GM12878 (cell line): ENCODE data around the gene PTGES3L. TPM values are rescaled to one million over a fixed set of nuclear protein-coding genes. Genes with fewer than 3 reads are reported as not detected.

Source experiments
- ATAC-seq: fragments of 200-7000 bp; cut with Tn5 transposase; 3 replicates; pipeline ENCODE4 v1.9.1; 2020; ENCODE audit warnings: mild to moderate bottlenecking, moderate library complexity
- BruUV-seq: library from RNA; stranded (reverse); fragments of 400-500 nt; replicated peaks from 2 replicates; lab custom pipeline; 2021; lab: Mats Ljungman, UMichigan
- CTCF ChIA-PET: fragments of 300-600 bp; sonication (Branson Sonifier 250); formaldehyde crosslinking; extraction: SDS; loops from one replicate; lab custom pipeline; 2021; ENCODE audit warnings: inconsistent platforms; lab: Yijun Ruan, JAX
- POLR2A ChIA-PET: fragments of 350-600 bp; formaldehyde crosslinking; extraction: SDS; loops from one replicate; lab custom pipeline; 2021; ENCODE audit warnings: inconsistent platforms; lab: Charles Lee
- RAD21 ChIA-PET: fragments of 300-600 bp; sonication (Branson Sonifier 250); formaldehyde crosslinking; loops from one replicate; lab custom pipeline; 2023; ENCODE audit warnings: antibody characterized with exemption; ENCODE audit not compliant: unreplicated experiment; lab: Charles Lee
- SMC1A ChIA-PET: fragments of 300-600 bp; sonication (Branson Sonifier 250); formaldehyde crosslinking; loops from one replicate; lab custom pipeline; 2023; ENCODE audit not compliant: unreplicated experiment, uncharacterized antibody; lab: Charles Lee
- DNase-seq: peaks from one replicate; pipeline ENCODE4 v3.0.0-alpha.2; 2011; ENCODE audit warnings: low read depth, low spot score
- FAIRE-seq: peaks from 3 replicates; lab custom pipeline; 2011; peaks lifted over from hg19 to GRCh38; lab: Jason Lieb, UNC
- H2AFZ ChIP-seq: 2 replicates; pipeline ENCODE4 v1.6.0; 2011; ENCODE audit warnings: low read depth, low read length, control low read depth; ENCODE audit not compliant: control insufficient read depth
- H3K27ac ChIP-seq: 2 replicates; pipeline ENCODE4 v1.5.1; 2011; ENCODE audit warnings: control low read depth; ENCODE audit not compliant: control insufficient read depth, insufficient read depth
- H3K27me3 ChIP-seq, 2 experiments: replicated peaks in 1 of 2; 2 replicates each; pipeline versions ENCODE4 v1.6.0 to v1.6.1; 2011; ENCODE audit warnings: low read length in 1 of 2; ENCODE audit not compliant: control insufficient read depth in 2 of 2, insufficient read depth in 2 of 2
- H3K36me3 ChIP-seq, 2 experiments: 2 replicates each; pipeline ENCODE4 v1.5.1; 2011; ENCODE audit warnings: low read length in 1 of 2; ENCODE audit not compliant: control insufficient read depth in 2 of 2, insufficient read depth in 2 of 2
- H3K4me1 ChIP-seq: 2 replicates; pipeline ENCODE4 v1.6.1; 2011; ENCODE audit warnings: mild to moderate bottlenecking, low read length, moderate library complexity, mixed read lengths; ENCODE audit not compliant: control insufficient read depth, insufficient read depth
- H3K4me2 ChIP-seq: 2 replicates; pipeline ENCODE4 v1.6.0; 2011; ENCODE audit warnings: control low read depth; ENCODE audit not compliant: control insufficient read depth, insufficient read depth
- H3K4me3 ChIP-seq: fragments of 200-600 bp; sonication (generic); 2 replicates; pipeline ENCODE4 v1.5.1; 2016
- H3K79me2 ChIP-seq: 2 replicates; pipeline ENCODE4 v1.6.0; 2011; ENCODE audit warnings: low read length; ENCODE audit not compliant: control insufficient read depth, insufficient read depth
- H3K9ac ChIP-seq: 2 replicates; pipeline ENCODE4 v1.8.0; 2011; ENCODE audit warnings: low read length, control low read depth, mixed read lengths; ENCODE audit not compliant: control insufficient read depth, insufficient read depth
- H3K9me3 ChIP-seq: replicated peaks from 3 replicates; pipeline ENCODE4 v1.5.1; 2011; ENCODE audit warnings: mild to moderate bottlenecking, low read length; ENCODE audit not compliant: control insufficient read depth, insufficient read depth
- H4K20me1 ChIP-seq: 2 replicates; pipeline ENCODE4 v1.6.0; 2011; ENCODE audit not compliant: control insufficient read depth, insufficient read depth
- ASH2L ChIP-seq: fragments of 300-600, 200-600 bp; sonication (generic); IDR thresholded peaks from 2 replicates; pipeline ENCODE4 v1.6.1; 2017; ENCODE audit warnings: low read depth, mild to moderate bottlenecking, borderline replicate concordance
- ATF2 ChIP-seq: IDR thresholded peaks from 2 replicates; pipeline ENCODE4 v1.6.1; 2012; ENCODE audit warnings: low read length, inconsistent platforms
- CBFB ChIP-seq: IDR thresholded peaks from 2 replicates; pipeline ENCODE4 v1.6.1; 2016; ENCODE audit warnings: antibody characterized with exemption, low read depth
- CREM ChIP-seq: IDR thresholded peaks from 2 replicates; pipeline ENCODE4 v1.6.1; 2014; ENCODE audit warnings: antibody characterized with exemption, low read depth
- E4F1 ChIP-seq: fragments of 450-650 bp; IDR thresholded peaks from 2 replicates; pipeline ENCODE4 v1.6.1; 2018; ENCODE audit warnings: borderline replicate concordance, mild to moderate bottlenecking; ENCODE audit not compliant: partially characterized antibody
- ETV6 ChIP-seq, 2 experiments: fragments of 450-650 bp in 1 of 2; IDR thresholded peaks in 1 of 2; conservative IDR thresholded peaks in 1 of 2; 2 replicates each; pipeline ENCODE4 v1.6.1; 2014; ENCODE audit warnings: antibody characterized with exemption in 1 of 2, borderline replicate concordance in 1 of 2, low read depth in 1 of 2, mild to moderate bottlenecking in 1 of 2, moderate library complexity in 1 of 2
- GATAD2B ChIP-seq: fragments of 450-650 bp; conservative IDR thresholded peaks from 2 replicates; pipeline ENCODE4 v1.6.1; 2017; ENCODE audit warnings: low read depth, mild to moderate bottlenecking, moderate library complexity
- HCFC1 ChIP-seq: fragments of 150-350 bp; IDR thresholded peaks from 2 replicates; pipeline ENCODE4 v1.6.1; 2014; ENCODE audit warnings: low read length
- KLF5 ChIP-seq: fragments of 450-650 bp; IDR thresholded peaks from 2 replicates; pipeline ENCODE4 v1.6.1; 2014; ENCODE audit warnings: mild to moderate bottlenecking; ENCODE audit not compliant: partially characterized antibody
- MTA3 ChIP-seq: IDR thresholded peaks from 2 replicates; pipeline ENCODE4 v1.6.1; 2012; ENCODE audit warnings: low read length, inconsistent platforms, borderline replicate concordance
- NBN ChIP-seq: fragments of 450-650 bp; IDR thresholded peaks from 2 replicates; pipeline ENCODE4 v1.6.1; 2016
- NR2C2 ChIP-seq: IDR thresholded peaks from 2 replicates; pipeline ENCODE4 v1.6.1; 2011; ENCODE audit warnings: borderline replicate concordance, low read depth; ENCODE audit not compliant: control insufficient read depth, insufficient read length
- SIN3A ChIP-seq: IDR thresholded peaks from 2 replicates; pipeline ENCODE4 v1.6.1; 2012; ENCODE audit warnings: low read depth, low read length, improper control_type of control experiment
- SMAD1 ChIP-seq: fragments of 450-650 bp; IDR thresholded peaks from 2 replicates; pipeline ENCODE4 v1.6.1; 2018; ENCODE audit warnings: mild to moderate bottlenecking, low read depth; ENCODE audit not compliant: partially characterized antibody
- TARDBP ChIP-seq: IDR thresholded peaks from 2 replicates; pipeline ENCODE4 v1.6.1; 2016; ENCODE audit warnings: borderline replicate concordance
- WGBS: methylation state at CpG from one replicate; pipeline ENCODE4 v1.1.6; 2016; ENCODE audit warnings: low lambda C conversion rate; ENCODE audit not compliant: insufficient replicate concordance, insufficient coverage; ENCODE audit errors: missing lambda C conversion rate; 5-methylcytosine and 5-hydroxymethylcytosine counted together
- in situ Hi-C: fragments of 300-500 bp; cut with MboI; formaldehyde crosslinking; loops from 9 replicates; pipeline ENCODE4 v1.14.3; 2018; ENCODE audit warnings: mixed read lengths
- intact Hi-C: fragments of 100-400 bp; cut with micrococcal nuclease; formaldehyde crosslinking; loops from one replicate; pipeline ENCODE4 v1.14.2; 2022; ENCODE audit not compliant: unreplicated experiment
- polyA plus RNA-seq, 11 experiments: library from polyadenylated mRNA; depleted of rRNA in 4 of 11; unstranded in 6 of 11; stranded (reverse) in 5 of 11; fragments of >200 nt; fragmentation: Nextera tagmentation in 4 of 11; fragmentation: Illumina TruSeq in 1 of 11; extraction: Ambion mirVana in 4 of 11; extraction: Trizol in 1 of 11; gene quantifications; 1 replicate in 1 of 11; 2 replicates in 10 of 11; pipeline versions ENCODE4 v1.2.1 to v1.2.3, GENCODE V29; 2011 to 2016; ENCODE audit warnings: inconsistent platforms in 2 of 11, missing spikeins in 2 of 11, low read depth in 1 of 11
- total RNA-seq, 4 experiments: library from RNA; depleted of rRNA in 3 of 4; stranded (reverse); fragments of >200 nt in 3 of 4; fragmentation: Illumina TruSeq in 1 of 4; extraction: Trizol in 1 of 4; gene quantifications; 2 replicates each; pipeline versions ENCODE4 v1.2.1 to v1.2.3, GENCODE V29; 2013 to 2021
- TF ChIP-seq, protein P1 (sequence below): fragments of 450-650 bp; IDR thresholded peaks from 2 replicates; pipeline ENCODE4 v1.6.1; 2017; ENCODE audit warnings: mild to moderate bottlenecking

PTGES3L gene
- total and polyA plus RNA-seq, 10 of the 15 experiments (the other 5 are each of a cell fraction or from before 2014, with no cell fraction given), result 0.11 to 2.3 (median 0.98) TPM

DNA sequence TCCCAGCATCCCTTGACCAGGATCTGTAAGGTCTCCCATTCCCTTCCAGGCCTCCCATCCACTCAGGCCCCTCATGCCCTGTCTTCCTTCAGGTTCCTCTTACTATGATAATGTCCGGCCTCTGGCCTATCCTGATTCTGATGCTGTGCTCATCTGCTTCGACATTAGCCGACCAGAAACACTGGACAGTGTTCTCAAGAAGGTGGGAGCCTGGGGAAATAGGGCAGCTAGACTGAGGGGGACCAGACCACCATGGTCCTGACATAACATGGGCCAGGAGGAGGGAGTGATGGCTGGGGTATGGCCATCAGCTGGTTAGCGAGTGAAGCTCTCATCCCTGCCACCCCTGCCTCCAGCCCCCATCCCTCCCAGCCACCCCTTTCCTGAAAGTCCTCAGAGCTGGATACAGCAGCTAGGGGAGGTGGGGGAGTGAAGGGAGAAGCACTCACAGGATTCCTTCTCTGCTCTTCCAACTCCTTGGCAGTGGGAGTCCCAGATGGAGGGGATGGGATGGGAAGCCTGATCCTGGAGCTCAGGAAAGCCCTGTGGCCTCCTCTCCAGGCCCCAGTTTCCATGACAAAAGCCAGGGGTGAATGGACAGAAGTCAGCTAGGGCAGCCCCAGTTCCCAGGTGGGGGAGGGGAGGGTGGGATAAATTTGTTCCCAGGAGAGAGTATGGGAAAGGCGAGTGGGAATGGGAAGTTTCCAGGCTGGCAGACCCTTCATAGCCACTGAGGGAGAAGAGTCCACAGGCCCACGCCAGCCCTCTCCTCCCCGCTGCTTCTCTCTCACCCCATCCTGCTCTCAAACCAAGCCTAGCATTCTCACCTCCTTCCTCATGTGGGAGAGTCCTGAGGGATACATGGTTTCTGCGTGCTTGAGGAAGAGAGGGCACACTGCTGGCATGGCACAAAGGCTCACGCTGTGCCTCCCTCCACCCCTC is 47.5 kb upstream of the PTGES3L start:
- DNase-seq (no peak), ATAC-seq (no peak), FAIRE-seq (no peak)
- BruUV-seq, result no TSS peak
- Histone ChIP-seq H3K9me3 (no peaks in the 10 kb centered on the region), H3K36me3 (no peaks in the 10 kb centered on the region), H3K4me2 (no peak overlapping the region), H3K4me3 (no peak overlapping the region), H3K27ac (no peak overlapping the region), H3K79me2 (no peaks in the 10 kb centered on the region), H3K4me1 (peaks cover 7% of the 10 kb centered on the region; the same call in 1 of the 2 replicates), H3K9ac (no peak overlapping the region), H4K20me1 (no peaks in the 10 kb centered on the region), H2AFZ (no peak overlapping the region), H3K27me3 (no peaks in the 10 kb centered on the region)
- ChIA-PET POLR2A (no interaction called here), RAD21 (no interaction called here), SMC1A (no interaction called here), CTCF (no interaction called here)
- in situ Hi-C loops, result loop anchor here (10.0 kb wide), 1 partner anchor 187 kb away; the partner anchor contains the start of gene TMEM106A
- intact Hi-C loops, result no loop called here
- WGBS, result 33% methylated on average over 9 of the region's 9 CpGs
- no peak for TF ChIP-seq NR2C2
- no peak for TF ChIP-seq TARDBP
- TF ChIP-seq CREM, result no peak
- TF ChIP-seq KLF5, result no peak
- TF ChIP-seq SIN3A, result no peak
- no peak for TF ChIP-seq E4F1
- no peak for TF ChIP-seq MTA3
- no peak for TF ChIP-seq GATAD2B
- no peak for TF ChIP-seq HCFC1
- TF ChIP-seq, protein P1, sequence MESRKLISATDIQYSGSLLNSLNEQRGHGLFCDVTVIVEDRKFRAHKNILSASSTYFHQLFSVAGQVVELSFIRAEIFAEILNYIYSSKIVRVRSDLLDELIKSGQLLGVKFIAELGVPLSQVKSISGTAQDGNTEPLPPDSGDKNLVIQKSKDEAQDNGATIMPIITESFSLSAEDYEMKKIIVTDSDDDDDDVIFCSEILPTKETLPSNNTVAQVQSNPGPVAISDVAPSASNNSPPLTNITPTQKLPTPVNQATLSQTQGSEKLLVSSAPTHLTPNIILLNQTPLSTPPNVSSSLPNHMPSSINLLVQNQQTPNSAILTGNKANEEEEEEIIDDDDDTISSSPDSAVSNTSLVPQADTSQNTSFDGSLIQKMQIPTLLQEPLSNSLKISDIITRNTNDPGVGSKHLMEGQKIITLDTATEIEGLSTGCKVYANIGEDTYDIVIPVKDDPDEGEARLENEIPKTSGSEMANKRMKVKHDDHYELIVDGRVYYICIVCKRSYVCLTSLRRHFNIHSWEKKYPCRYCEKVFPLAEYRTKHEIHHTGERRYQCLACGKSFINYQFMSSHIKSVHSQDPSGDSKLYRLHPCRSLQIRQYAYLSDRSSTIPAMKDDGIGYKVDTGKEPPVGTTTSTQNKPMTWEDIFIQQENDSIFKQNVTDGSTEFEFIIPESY, result no peak
- TF ChIP-seq NBN, result no peak
- no peak for TF ChIP-seq ETV6 (conservative IDR thresholded peaks at IDR 0.05 in 1 of 2, IDR thresholded peaks at IDR 0.05 in 1 of 2; ENCODE audit: borderline replicate concordance in 1 of 2, low read depth in 1 of 2)
- no peak for TF ChIP-seq ATF2
- no peak for TF ChIP-seq ASH2L
- TF ChIP-seq CBFB, result no peak
- no peak for TF ChIP-seq SMAD1
